Activated CD8-positive, alpha-beta memory T cell treated with anti-CD3 and anti-CD28 coated beads for 4 hours (primary cell): ENCODE measurements around the gene GTF3C6.
"Not testable (repeated sequence)": the region's sequence is repeated elsewhere in the genome, so short reads cannot be mapped to it uniquely, and the experiment has no call there.

ENCODE experiments used
- DNase-seq, 2 donors: peaks; one replicate each; pipeline ENCODE4 v3.0.0-alpha.2; 2020; ENCODE audit warnings: low read depth in 2 of 2

GTF3C6 gene

DNA sequence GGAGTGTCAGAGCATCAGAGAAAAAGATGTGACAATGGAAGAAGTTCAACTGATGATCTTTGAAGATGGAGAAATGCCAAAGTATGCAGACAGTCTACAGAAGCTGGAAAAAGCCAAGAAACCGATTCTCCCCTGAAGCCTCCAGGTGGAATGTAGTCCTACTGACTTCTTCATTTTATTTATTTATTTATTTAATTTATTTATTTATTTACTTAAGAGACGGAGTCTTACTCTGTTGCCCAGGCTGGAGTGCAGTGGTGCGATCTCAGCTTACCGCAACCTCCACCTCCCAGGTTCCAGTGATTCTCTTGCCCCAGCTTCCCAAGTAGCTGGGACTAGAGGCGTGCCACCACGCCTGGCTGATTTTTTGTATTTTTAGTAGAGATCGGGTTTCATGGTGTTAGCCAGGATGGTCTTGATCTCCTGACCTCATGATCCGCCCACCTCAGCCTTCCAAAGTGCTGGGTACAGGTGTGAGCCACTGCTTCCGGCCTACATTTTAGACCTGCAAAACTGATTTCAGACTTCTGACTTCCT, 21.1 kb downstream of the GTF3C6 start:
- no peak for DNase-seq

DNA sequence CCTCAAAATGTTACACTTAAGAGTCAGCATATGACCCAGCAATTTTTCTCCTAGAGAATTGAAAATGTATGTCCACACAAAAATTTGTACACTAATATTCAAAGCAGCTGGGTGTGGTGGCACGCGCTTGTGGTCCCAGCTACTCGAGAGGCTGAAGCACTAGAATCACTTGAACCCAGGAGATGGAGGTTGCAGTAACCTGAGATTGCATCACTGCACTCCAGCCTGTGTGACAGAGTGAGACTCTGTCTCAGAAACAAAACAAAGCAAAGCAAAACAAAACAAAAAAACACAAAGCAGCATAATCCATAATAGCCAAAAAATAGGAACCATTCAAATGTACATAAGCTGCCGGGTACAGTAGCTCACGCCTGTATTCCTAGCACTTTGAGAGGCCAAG, 21.7 kb downstream of the GTF3C6 start:
- DNase-seq = no peak

DNA sequence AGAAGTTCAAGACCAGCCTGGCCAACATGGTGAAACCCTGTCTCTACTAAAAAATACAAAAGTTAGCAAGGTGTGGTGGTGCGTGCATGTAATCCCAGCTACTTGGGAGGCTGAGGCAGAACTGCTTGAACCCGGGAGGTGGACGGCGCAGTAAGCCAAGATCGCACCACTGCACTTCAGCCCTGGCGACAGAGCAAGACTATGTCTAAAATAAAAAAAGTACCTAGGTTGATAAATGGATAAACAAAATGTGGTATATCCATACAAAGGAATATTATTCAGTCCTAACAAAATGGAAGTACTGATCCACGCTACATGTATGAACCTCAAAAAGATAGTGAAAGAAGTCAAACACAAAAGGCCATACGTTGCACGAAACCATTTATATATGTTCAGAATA, 22.1 kb downstream of the GTF3C6 start:
- no peak for DNase-seq

DNA sequence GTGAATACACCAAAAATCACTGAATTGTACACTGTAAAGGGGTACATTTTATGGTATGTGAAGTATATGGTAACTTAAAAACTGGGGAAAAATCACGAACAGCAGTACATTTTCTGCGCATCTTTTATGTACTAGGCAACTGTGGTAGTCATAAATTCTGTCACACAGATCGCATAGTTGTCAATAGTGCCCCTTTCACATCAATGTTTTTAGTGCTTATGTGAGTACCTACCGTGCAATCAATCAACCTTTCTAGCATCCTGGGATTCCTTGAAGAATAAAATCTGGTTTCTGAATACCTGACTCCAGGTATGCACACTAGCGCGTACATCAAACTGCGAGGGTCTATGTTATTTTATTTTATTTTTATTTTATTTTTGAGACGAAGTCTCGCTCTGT, 22.7 kb downstream of the GTF3C6 start:
- DNase-seq = no peak

DNA sequence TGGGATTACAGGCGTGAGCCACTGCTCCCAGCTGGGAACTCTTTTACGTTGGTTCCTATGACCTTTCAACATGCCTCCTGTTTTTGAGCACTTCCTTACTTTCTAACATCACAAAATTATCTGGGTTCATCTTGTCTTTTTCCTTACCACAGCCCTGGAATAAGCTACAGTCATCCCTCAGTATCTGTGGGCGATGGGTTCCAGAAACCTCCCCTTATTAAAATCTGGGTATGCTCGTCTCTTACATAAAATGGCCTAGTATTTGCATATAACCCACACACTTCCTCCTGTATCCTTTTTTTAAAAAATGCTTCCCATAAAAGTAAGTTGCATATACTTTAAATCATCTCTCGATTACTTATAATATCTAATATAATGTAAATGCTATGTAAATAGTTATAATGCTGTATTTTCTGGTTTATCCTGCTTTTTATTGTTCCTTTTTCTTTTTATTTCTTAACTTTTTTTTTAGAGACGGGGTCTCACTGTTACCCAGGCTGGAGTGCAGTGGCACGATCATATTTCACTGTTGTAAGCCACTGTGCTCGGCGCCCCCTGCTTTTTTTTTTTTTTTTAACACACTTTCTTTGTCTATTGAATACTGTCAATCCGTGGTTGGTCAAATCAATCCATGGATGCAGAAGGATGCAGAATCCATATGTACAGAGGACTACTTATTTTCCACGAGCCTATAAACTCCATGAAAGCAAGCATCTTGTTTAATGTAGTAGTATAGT, 32.5 kb downstream of the GTF3C6 start:
- no peak for DNase-seq

DNA sequence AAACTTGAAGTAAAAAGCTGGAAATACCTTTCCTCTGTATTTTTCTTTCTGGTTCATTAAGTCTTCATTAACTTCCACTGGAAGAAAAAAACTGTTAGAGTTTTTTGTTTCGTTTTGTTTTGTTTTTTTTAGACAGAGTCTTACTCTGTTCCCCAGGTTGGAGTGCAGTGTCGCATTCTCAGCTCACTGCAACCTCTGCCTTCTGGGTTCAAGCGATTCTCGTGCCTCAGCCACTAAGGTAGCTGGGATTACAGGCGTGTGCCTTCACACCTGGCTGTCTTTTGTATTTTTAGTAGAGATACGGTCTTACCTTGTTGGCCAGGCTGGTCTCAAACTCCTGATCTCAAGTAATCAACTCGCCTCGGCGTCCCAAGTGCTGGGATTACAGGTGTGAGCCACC, 38.2 kb downstream of the GTF3C6 start:
- no peak for DNase-seq

DNA sequence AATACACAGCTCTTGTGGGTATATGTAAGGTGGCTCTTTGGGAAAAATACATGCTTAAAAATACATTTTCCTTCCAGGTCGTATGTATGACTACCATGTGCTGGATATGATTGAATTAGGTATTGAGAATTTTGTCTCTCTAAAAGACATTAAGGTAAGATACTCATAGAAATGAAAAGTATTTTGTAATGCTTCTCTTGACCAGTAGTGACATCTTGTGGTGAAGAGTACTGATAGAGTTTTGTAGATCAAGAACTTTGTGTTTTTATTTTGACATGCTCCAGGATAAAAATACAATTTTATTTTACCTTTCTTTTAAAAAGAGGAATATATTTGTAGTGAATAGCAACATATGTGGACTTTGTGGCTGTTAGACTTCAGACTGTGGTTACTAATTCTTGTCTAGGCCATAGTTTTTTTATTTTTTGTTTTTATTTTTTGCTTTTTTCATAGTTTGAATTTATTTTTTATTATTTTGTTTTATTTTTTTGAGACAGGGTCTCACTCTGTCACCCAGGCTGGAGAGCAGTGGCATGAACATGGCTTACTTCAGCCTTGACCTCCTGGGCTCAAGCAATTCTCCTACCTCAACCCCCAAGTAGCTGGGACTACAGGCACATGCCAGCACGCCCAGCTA, 41.2 kb downstream of the GTF3C6 start:
- DNase-seq = no peak

DNA sequence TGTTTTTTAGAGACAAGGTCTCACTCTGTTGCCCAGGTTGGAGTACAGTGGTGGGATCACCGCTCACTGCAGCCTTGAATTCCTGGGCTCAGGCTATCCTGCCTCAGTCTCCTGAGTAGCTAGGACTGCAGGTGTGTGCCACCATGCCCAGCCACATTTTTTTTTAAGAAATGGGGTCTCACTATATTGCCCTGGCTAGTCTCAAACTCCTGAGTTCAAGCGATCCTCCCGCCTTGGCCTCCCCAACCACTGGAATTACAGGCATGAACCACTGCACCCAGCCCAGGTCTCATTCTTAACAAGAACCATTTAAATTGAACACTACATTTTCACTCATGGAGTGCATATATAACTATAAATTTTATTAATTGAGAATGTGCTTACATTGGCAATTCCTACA, 43.8 kb downstream of the GTF3C6 start:
- no peak for DNase-seq

DNA sequence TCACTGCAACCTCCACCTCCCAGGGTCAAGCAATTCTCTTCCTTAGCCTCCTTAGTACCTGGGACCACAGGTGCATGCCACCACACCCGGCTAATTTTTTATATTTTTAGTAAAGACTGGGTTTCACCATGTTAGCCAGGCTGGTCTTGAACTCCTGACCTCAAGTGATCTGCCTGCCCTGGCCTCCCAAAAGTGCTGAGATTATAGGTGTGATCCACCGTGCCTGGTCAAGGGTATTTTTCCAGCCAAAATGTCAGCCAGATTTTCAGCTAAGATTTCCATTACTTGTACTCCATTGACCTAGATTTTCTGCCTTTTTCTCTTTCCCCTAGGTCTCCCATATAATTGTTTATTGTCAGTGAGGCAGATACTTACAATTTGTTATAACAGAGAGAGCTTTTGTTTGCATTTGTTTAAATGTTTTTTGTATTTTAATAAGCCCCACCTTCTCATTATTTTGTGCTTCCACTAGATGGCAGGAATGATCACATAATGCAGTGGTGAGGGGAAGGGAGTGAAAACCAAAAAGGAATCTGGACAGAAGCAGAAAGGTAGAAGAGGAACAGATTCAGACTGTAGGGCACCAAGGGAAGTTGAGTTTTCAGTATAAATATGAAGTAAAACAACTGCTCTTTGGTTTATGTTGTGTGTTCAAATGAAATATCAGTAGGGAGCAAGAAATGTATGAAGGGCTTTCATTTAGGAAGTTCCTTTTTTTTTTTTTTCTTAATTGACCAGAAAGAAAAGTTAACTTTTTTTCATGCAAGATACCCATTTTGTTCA, 53.0 kb downstream of the GTF3C6 start:
- DNase-seq = no peak

DNA sequence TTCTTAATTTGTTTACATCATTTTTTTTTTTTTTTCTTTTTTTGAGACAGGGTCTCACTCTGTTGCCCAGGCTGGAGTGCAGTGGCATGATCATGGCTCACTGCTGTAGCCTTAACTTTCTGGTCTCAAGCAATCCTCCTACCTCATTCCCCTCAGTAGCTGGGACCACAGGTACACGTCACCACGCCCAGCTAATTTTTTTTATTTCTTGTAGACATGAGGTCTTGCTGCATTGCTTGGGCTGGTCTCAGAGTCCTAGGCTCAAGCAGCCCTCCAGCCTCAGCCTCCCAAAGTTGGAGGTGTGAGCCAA, 53.6 kb downstream of the GTF3C6 start:
- DNase-seq = no peak

DNA sequence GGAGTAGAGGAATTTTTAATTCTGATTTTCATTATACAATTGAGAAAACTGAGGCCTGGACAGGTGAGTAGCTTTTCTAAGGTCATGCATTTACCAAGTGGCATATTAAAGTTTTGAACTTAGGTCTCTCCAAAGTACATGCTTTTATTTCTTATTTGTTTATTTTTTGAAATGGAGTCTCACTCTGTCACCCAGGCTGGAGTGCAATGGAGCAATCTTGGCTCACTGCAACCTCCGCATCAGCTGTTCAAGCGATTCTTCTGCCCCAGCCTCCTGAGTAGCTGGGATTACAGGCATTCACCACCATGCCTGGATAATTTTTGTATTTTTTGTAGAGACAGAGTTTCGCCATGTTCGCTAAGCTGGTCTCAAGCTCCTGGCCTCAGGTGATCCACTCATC, 54.0 kb downstream of the GTF3C6 start:
- DNase-seq = not testable (repeated sequence)

DNA sequence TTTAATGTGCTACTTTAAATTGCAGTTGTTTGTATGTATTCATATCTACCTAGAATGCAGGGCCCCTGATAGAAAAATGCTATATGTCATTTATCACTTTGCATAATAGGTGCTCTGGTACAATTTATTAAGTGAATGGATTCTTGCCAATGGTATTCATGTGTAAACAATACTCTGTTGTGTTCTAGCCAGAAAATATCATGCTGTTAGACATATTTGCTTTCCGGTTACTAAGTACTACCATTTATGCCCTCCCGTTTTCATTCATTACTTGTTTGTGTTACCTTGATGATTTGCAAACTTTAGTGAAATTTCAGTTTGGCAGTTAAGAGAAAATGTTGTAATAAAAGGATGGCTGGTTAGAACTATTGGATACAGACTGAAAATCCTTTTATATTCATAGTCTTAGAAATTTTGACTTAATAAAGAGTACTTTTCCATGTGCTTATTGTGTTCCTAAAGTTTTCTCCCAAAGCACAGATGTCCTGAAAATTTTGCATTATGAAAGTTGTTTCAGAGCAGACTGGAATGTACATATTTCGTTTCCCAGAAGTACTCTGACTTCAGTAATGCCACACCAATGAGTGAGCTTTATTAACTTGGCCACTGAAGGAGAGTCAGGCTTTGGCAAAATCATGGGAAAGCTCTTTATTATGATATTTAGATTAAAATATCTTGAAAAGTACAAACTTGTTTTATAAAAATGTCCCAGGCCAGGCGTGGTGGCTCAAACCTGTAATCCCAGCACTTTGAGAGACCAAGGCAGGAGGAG, 54.8 kb downstream of the GTF3C6 start:
- DNase-seq = no peak

DNA sequence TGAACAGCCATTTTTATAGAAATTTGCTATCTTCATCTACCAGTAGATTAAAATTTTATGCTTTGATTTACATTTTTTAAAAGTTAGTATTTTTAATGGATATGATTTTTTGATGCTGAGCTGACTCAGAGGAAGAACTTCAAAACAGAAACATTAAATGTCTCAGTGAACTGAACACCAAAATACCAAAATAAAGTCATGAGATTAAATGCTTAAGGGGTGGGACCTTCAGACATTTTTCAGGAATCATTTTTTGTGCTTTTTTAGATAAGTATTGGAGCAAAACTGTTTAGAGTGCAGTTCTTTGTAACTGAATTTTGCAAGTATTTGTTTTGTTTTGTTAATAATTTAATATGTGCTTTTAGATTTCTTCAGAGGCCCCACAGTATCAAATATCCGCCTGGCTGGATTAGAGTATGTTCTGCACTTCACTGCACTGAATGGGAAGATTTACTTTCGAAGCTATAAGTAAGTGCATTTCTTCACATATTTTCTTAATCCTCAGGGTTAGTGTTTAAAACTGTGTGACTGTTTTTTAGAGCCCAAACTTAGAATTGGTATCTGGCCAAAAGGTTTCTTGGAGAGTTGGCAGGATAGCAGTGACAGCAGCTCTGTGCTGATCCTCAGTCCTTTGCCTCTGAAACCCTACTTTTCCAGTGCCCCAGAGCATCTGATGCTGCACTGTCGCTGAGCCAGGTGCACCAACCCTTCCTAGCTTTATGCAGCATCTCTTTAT, 57.1 kb downstream of the GTF3C6 start:
- no peak for DNase-seq

DNA sequence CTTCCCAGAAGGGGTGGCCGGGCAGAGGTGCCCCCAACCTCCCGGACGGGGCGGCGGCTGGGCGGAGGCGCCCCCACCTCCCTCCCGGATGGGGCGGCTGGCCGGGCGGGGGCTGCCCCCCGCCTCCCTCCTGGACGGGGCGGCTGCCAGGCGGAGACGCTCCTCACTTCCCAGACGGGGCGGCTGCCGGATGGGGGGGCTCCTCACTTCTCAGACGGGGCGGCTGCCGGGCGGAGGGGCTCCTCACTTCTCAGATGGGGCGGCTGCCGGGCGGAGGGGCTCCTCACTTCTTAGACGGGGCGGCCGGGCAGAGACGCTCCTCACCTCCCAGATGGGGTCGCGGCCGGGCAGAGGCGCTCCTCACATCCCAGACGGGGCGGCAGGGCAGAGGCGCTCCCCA, 58.7 kb downstream of the GTF3C6 start:
- DNase-seq = not testable (repeated sequence)
